ENCODE measurements around the gene PLCL2. TPM values are rescaled to one million over a fixed set of nuclear protein-coding genes. Genes with fewer than 3 reads are reported as not detected.

The PLCL2 gene
- total and polyA plus RNA-seq, 2 donors (not counting 1 experiment from before 2014, with no cell fraction given): 21.7 to 55.2 TPM

GRCh38 chr3:17129556-17129955, 244.8 kb downstream of the PLCL2 start:
- no CpG with 5 or more reads among the region's 3 CpGs for WGBS (ENCODE audit: insufficient coverage)
- no peak for TF ChIP-seq CTCF (IDR thresholded peaks at IDR 0.05)
- TF ChIP-seq EZH2 (IDR thresholded peaks at IDR 0.05; ENCODE audit: borderline replicate concordance, insufficient read depth, low read depth, low read length, poor library complexity, severe bottlenecking): no peak
- H3K9me3 Mint-ChIP-seq (ENCODE audit: insufficient read depth): no peaks in the 10 kb centered on the region
- no peak overlapping the region for H3K27ac ChIP-seq (ENCODE audit: low read length in 2 of 2)
- ChIA-PET POLR2A (no interaction called here), CTCF (no interaction called here)
- DNase-seq (no peak), ATAC-seq (ENCODE audit: low read depth) (no peak)
- peaks cover 0 to 15% (median 0%) of the 10 kb centered on the region in 3 donors for H3K9me3 ChIP-seq (ENCODE audit: control extremely low read depth in 1 of 3, control insufficient read depth in 2 of 3, insufficient read depth in 1 of 3, low read length in 2 of 3)
- no peak overlapping the region for H2AFZ ChIP-seq (ENCODE audit: insufficient read depth, low read depth, low read length, poor library complexity, severe bottlenecking)
- H3K9ac ChIP-seq (ENCODE audit: low read length): no peak overlapping the region
- no peaks in the 10 kb centered on the region for H3K27me3 Mint-ChIP-seq
- H3K4me3 ChIP-seq (ENCODE audit: control extremely low read depth in 1 of 5, extremely low read depth in 1 of 5, insufficient read depth in 1 of 5, low read depth in 2 of 5, low read length in 4 of 5): no peak overlapping the region
- H3K79me2 ChIP-seq (ENCODE audit: control insufficient read depth, insufficient read depth, low read length): no peaks in the 10 kb centered on the region
- no peak overlapping the region for H3K4me3 Mint-ChIP-seq
- H3K4me2 ChIP-seq (replicated peaks; ENCODE audit: low read depth, low read length, poor library complexity, severe bottlenecking): no peak overlapping the region
- H3K4me1 Mint-ChIP-seq: no peaks in the 10 kb centered on the region
- H3K27ac Mint-ChIP-seq: no peak overlapping the region
- H3K36me3 ChIP-seq (replicated peaks in 1 of 2; ENCODE audit: control extremely low read depth in 1 of 2, control insufficient read depth in 1 of 2, extremely low read depth in 1 of 2, insufficient read depth in 2 of 2, low read length in 1 of 2): no peaks in the 10 kb centered on the region
- intact Hi-C loops (cut with micrococcal nuclease): no loop called here
- no peaks in the 10 kb centered on the region for H3K27me3 ChIP-seq (replicated peaks in 1 of 4; ENCODE audit: control extremely low read depth in 1 of 4, control insufficient read depth in 3 of 4, insufficient read depth in 4 of 4, low read length in 3 of 4)
- H3K4me1 ChIP-seq (ENCODE audit: control insufficient read depth in 2 of 2, insufficient read depth in 2 of 2, low read length in 2 of 2): no peaks in the 10 kb centered on the region
- no peaks in the 10 kb centered on the region for H4K20me1 ChIP-seq (ENCODE audit: control insufficient read depth, insufficient read depth, low read length, poor library complexity, severe bottlenecking)

GRCh38 chr3:17130956-17131355, 246.2 kb downstream of the PLCL2 start:
- POLR2A ChIA-PET: no interaction called here
- WGBS (ENCODE audit: insufficient coverage): 100% methylated on average over 3 of the region's 3 CpGs
- Histone ChIP-seq H3K4me2 (replicated peaks; ENCODE audit: low read depth, low read length, poor library complexity, severe bottlenecking) (no peak overlapping the region), H4K20me1 (ENCODE audit: control insufficient read depth, insufficient read depth, low read length, poor library complexity, severe bottlenecking) (no peaks in the 10 kb centered on the region), H3K79me2 (ENCODE audit: control insufficient read depth, insufficient read depth, low read length) (no peaks in the 10 kb centered on the region), H3K36me3 (replicated peaks in 1 of 2; ENCODE audit: control extremely low read depth in 1 of 2, control insufficient read depth in 1 of 2, extremely low read depth in 1 of 2, insufficient read depth in 2 of 2, low read length in 1 of 2) (no peaks in the 10 kb centered on the region), H2AFZ (ENCODE audit: insufficient read depth, low read depth, low read length, poor library complexity, severe bottlenecking) (no peak overlapping the region), H3K27ac (ENCODE audit: low read length in 2 of 2) (no peak overlapping the region), H3K9me3 (ENCODE audit: control extremely low read depth in 1 of 3, control insufficient read depth in 2 of 3, insufficient read depth in 1 of 3, low read length in 2 of 3) (peaks cover 0 to 20% (median 2%) of the 10 kb centered on the region in 3 donors), H3K9ac (ENCODE audit: low read length) (no peak overlapping the region), H3K27me3 (replicated peaks in 1 of 4; ENCODE audit: control extremely low read depth in 1 of 4, control insufficient read depth in 3 of 4, insufficient read depth in 4 of 4, low read length in 3 of 4) (no peaks in the 10 kb centered on the region), H3K4me1 (ENCODE audit: control insufficient read depth in 2 of 2, insufficient read depth in 2 of 2, low read length in 2 of 2) (no peaks in the 10 kb centered on the region), H3K4me3 (ENCODE audit: control extremely low read depth in 1 of 5, extremely low read depth in 1 of 5, insufficient read depth in 1 of 5, low read depth in 2 of 5, low read length in 4 of 5) (no peak overlapping the region)
- CTCF ChIA-PET: interaction anchor here (0.8 kb wide), 1 partner anchor 529 kb away, joined by 5 read pairs; no protein-coding TSS in a partner anchor
- TF ChIP-seq EZH2 (IDR thresholded peaks at IDR 0.05; ENCODE audit: borderline replicate concordance, insufficient read depth, low read depth, low read length, poor library complexity, severe bottlenecking): no peak
- TF ChIP-seq CTCF (IDR thresholded peaks at IDR 0.05): no peak
- Mint-ChIP-seq H3K4me3 (no peak overlapping the region), H3K27me3 (no peaks in the 10 kb centered on the region), H3K9me3 (ENCODE audit: insufficient read depth) (no peaks in the 10 kb centered on the region), H3K27ac (no peak overlapping the region), H3K4me1 (no peaks in the 10 kb centered on the region)
- intact Hi-C loops (cut with micrococcal nuclease): no loop called here
- no peak for DNase-seq
- no peak for ATAC-seq (ENCODE audit: low read depth)

All from B cell (primary cell).